ENCODE measurements around the gene PCDHGA1. TPM values are rescaled to one million over a fixed set of nuclear protein-coding genes. Genes with fewer than 3 reads are reported as not detected.
"Not testable (repeated sequence)": the region's sequence is repeated elsewhere in the genome, so short reads cannot be mapped to it uniquely, and the experiment has no call there.

PCDHGA1 gene
- total RNA-seq, 1 donor from 2014 or later = 1.5 TPM

- no peak within 1 kb of the TSS for H3K4me3 ChIP-seq
- no peaks in the 10 kb centered on the region for H3K27me3 ChIP-seq
- no peak within 1 kb of the TSS for H3K9ac ChIP-seq
- H3K79me2 ChIP-seq (ENCODE audit: low read depth) = no peaks in the 10 kb centered on the region
- peaks cover 82% of the 10 kb centered on the region for H3K9me3 Mint-ChIP-seq
- H2AFZ ChIP-seq (replicated peaks) = no peak within 1 kb of the TSS
- H3K27me3 Mint-ChIP-seq (ENCODE audit: insufficient read depth, low read depth) = peaks cover 17% of the 10 kb centered on the region
- H3K4me1 ChIP-seq = no peaks in the 10 kb centered on the region
- peaks cover 30% of the 10 kb centered on the region for H3K36me3 ChIP-seq
- no peak within 1 kb of the TSS for H3K4me2 ChIP-seq
- peaks cover 40% of the 10 kb centered on the region for H3K9me3 ChIP-seq (ENCODE audit: low read depth)
- H3F3A ChIP-seq (ENCODE audit: low read depth) = peaks cover 17% of the 10 kb centered on the region
- no peak within 1 kb of the TSS for H3K27ac ChIP-seq
- H3K36me3 Mint-ChIP-seq = peaks cover 69% of the 10 kb centered on the region
- no peak within 1 kb of the TSS for H3K27ac Mint-ChIP-seq
- TF ChIP-seq CTCF (IDR thresholded peaks at IDR 0.05) = no peak
- DNase-seq (ENCODE audit: low spot score) = no peak
- H3K4me1 Mint-ChIP-seq = no peaks in the 10 kb centered on the region
- no peaks in the 10 kb centered on the region for H4K20me1 ChIP-seq (ENCODE audit: low read depth)
- H3K4me3 Mint-ChIP-seq = no peak within 1 kb of the TSS
These were observed 100.2 kb downstream of the PCDHGA1 start, which contains the start of gene PCDHGA12 for GRCh38 chr5:141430332-141431113. PCDHGA12 (plus strand) TSS chr5:141430507; CDS start chr5:141430760, 253 bp downstream.

GRCh38 chr5:141431286-141431685, 101.0 kb downstream of the PCDHGA1 start:
- Mint-ChIP-seq H3K27me3 (ENCODE audit: insufficient read depth, low read depth) (peaks cover 17% of the 10 kb centered on the region), H3K9me3 (peaks cover 76% of the 10 kb centered on the region), H3K4me3 (no peak overlapping the region), H3K27ac (no peak overlapping the region), H3K4me1 (no peaks in the 10 kb centered on the region), H3K36me3 (peaks cover 63% of the 10 kb centered on the region)
- Histone ChIP-seq H4K20me1 (ENCODE audit: low read depth) (no peaks in the 10 kb centered on the region), H3K4me1 (no peaks in the 10 kb centered on the region), H3K4me3 (no peak overlapping the region), H3K9me3 (ENCODE audit: low read depth) (peaks cover 34% of the 10 kb centered on the region), H3K79me2 (ENCODE audit: low read depth) (no peaks in the 10 kb centered on the region), H3K27me3 (no peaks in the 10 kb centered on the region), H3K36me3 (peaks cover 23% of the 10 kb centered on the region), H3K27ac (no peak overlapping the region), H3F3A (ENCODE audit: low read depth) (peaks cover 17% of the 10 kb centered on the region), H3K4me2 (no peak overlapping the region), H2AFZ (replicated peaks) (no peak overlapping the region), H3K9ac (no peak overlapping the region)
- DNase-seq (ENCODE audit: low spot score) = no peak
- TF ChIP-seq CTCF (IDR thresholded peaks at IDR 0.05) (no peak), EZH2phosphoT487 (IDR thresholded peaks at IDR 0.05) (no peak), EZH2 (IDR thresholded peaks at IDR 0.05) (no peak)

- peaks cover 75% of the 10 kb centered on the region for H3K9me3 Mint-ChIP-seq
- H3K27me3 Mint-ChIP-seq (ENCODE audit: insufficient read depth, low read depth) = peaks cover 17% of the 10 kb centered on the region
- Histone ChIP-seq H3K36me3 (peaks cover 20% of the 10 kb centered on the region), H3K9me3 (ENCODE audit: low read depth) (peaks cover 29% of the 10 kb centered on the region), H3F3A (ENCODE audit: low read depth) (peaks cover 17% of the 10 kb centered on the region)
- not testable (repeated sequence) for H3K4me1 ChIP-seq; H3K9ac ChIP-seq; H3K4me3 ChIP-seq; DNase-seq (ENCODE audit: low spot score); H3K4me1 Mint-ChIP-seq; H3K27ac ChIP-seq; H3K27me3 ChIP-seq; H2AFZ ChIP-seq (replicated peaks); H4K20me1 ChIP-seq (ENCODE audit: low read depth); H3K79me2 ChIP-seq (ENCODE audit: low read depth); H3K27ac Mint-ChIP-seq; H3K4me3 Mint-ChIP-seq; H3K4me2 ChIP-seq
- peaks cover 59% of the 10 kb centered on the region for H3K36me3 Mint-ChIP-seq
These were observed 102.0 kb downstream of the PCDHGA1 start for GRCh38 chr5:141432308-141432707.

GRCh38 chr5:141432726-141433125, 102.4 kb downstream of the PCDHGA1 start:
- peaks cover 17% of the 10 kb centered on the region for H3K27me3 Mint-ChIP-seq (ENCODE audit: insufficient read depth, low read depth)
- H3K9me3 ChIP-seq (ENCODE audit: low read depth) = peaks cover 29% of the 10 kb centered on the region

More at GRCh38 chr5:141432726-141433125, 102.4 kb downstream of the PCDHGA1 start:
- not testable (repeated sequence) for H3K27ac Mint-ChIP-seq; H3K4me3 Mint-ChIP-seq; H3K79me2 ChIP-seq (ENCODE audit: low read depth); H3K4me3 ChIP-seq; H4K20me1 ChIP-seq (ENCODE audit: low read depth); H3K27ac ChIP-seq; H3K4me2 ChIP-seq; DNase-seq (ENCODE audit: low spot score); H3K4me1 Mint-ChIP-seq; H3K4me1 ChIP-seq; H2AFZ ChIP-seq (replicated peaks); H3K9ac ChIP-seq; H3K27me3 ChIP-seq
- Histone ChIP-seq H3F3A (ENCODE audit: low read depth) (peaks cover 17% of the 10 kb centered on the region), H3K36me3 (peaks cover 20% of the 10 kb centered on the region)
- Mint-ChIP-seq H3K9me3 (peaks cover 75% of the 10 kb centered on the region), H3K36me3 (peaks cover 56% of the 10 kb centered on the region)
